Measurements from ENCODE around the gene SDF2L1.
"Not testable (repeated sequence)": the region's sequence is repeated elsewhere in the genome, so short reads cannot be mapped to it uniquely, and the experiment has no call there.

SDF2L1 gene

GRCh38 chr22:21641789-21642583 is at the start of gene SDF2L1:
Gene SDF2L1 (plus strand): TSS chr22:21642302. CDS start chr22:21642337, 35 bp downstream.
- peak; percentile 97 for DNase-seq

GRCh38 chr22:21592422-21592821 is 49.7 kb upstream of the SDF2L1 start:
- DNase-seq: no peak

- no peak for DNase-seq
Observed at GRCh38 chr22:21593406-21594232, 48.5 kb upstream of the SDF2L1 start.

GRCh38 chr22:21594865-21595452 is 47.1 kb upstream of the SDF2L1 start:
- no peak for DNase-seq

GRCh38 chr22:21596356-21597135 is 45.6 kb upstream of the SDF2L1 start:
- not testable (repeated sequence) for DNase-seq

- no peak for DNase-seq
Observed at GRCh38 chr22:21598302-21598701, 43.8 kb upstream of the SDF2L1 start.

- DNase-seq: no peak
Observed at GRCh38 chr22:21599053-21599893, 42.8 kb upstream of the SDF2L1 start.

- no peak for DNase-seq
Observed at GRCh38 chr22:21602579-21602978, 39.5 kb upstream of the SDF2L1 start.

GRCh38 chr22:21603973-21604372 is 38.1 kb upstream of the SDF2L1 start:
- no peak for DNase-seq

- DNase-seq: no peak
Observed at GRCh38 chr22:21605887-21606564, 36.1 kb upstream of the SDF2L1 start.

GRCh38 chr22:21606775-21607174 is 35.3 kb upstream of the SDF2L1 start:
- no peak for DNase-seq

- DNase-seq: not testable (repeated sequence)
Observed at GRCh38 chr22:21609556-21610157, 32.4 kb upstream of the SDF2L1 start.

- no peak for DNase-seq
Observed at GRCh38 chr22:21611210-21611977, 30.7 kb upstream of the SDF2L1 start.

GRCh38 chr22:21612858-21613257 is 29.2 kb upstream of the SDF2L1 start:
- no peak for DNase-seq

- no peak for DNase-seq
Observed at GRCh38 chr22:21613553-21614233, 28.4 kb upstream of the SDF2L1 start.

- DNase-seq: no peak
Observed at GRCh38 chr22:21615731-21616130, 26.4 kb upstream of the SDF2L1 start.

GRCh38 chr22:21617337-21617736 is 24.8 kb upstream of the SDF2L1 start:
- DNase-seq: not testable (repeated sequence)

GRCh38 chr22:21621025-21621424 is 21.1 kb upstream of the SDF2L1 start:
- no peak for DNase-seq
